OCI-LY3 (cell line): ENCODE measurements around the gene IMPDH2.

Experiments used
- CTCF ChIP-seq: fragments of 200-600, 300-600 bp; sonication (generic); IDR thresholded peaks from 2 replicates; pipeline ENCODE4 v1.5.1; 2014; ENCODE audit warnings: antibody characterized with exemption, low read length, low read depth
- EZH2phosphoT487 ChIP-seq: fragments of 200-600 bp; shearing (Covaris generic); IDR thresholded peaks from 2 replicates; pipeline ENCODE4 v1.6.1; 2018; ENCODE audit warnings: antibody characterized with exemption, mixed run types, low read depth

DNA sequence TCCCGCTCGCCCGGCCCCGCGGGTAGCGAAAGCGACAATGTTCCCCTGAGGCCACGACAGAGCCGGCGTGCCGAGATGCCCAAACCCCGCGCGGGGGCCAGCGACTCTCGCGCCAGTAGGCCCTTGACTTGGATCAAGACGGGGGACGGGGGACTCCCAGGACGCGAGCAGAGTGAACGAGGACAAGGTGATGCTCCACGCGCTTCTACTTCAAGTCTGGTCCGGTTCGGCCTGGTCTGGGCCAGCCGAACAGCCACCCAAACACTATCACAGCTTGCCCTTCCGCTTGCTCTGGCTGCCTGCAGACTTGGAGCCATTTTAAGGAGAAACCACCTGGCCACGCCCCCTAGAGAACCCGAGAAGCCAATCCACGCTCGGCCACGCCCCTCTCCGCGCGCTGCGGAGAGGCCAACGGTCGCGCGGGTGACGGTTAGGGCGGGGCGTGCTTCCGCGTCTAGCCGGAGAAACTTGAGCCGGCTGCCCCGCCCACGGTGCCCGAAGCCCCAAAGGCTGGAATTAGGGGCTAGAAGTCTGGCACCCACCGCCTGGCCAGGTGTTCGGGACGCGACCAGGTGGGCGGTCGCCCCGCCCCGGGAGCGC is 7.9 kb downstream of the IMPDH2 start:
- TF ChIP-seq CTCF (no peak), EZH2phosphoT487 (no peak)
